ENCODE measurements around the gene ELL2. TPM values are rescaled to one million over a fixed set of nuclear protein-coding genes. Genes with fewer than 3 reads are reported as not detected.

Gene ELL2
- total RNA-seq, 4 donors from 2014 or later: 32.4 to 50.3 (median 45.1) TPM

GRCh38 chr5:95958310-95959014 is 3.2 kb downstream of the ELL2 start:
- intact Hi-C loops (cut with DNase I; ENCODE audit: low total_unique reads): loop anchor here (10.0 kb wide), 1 partner anchor 94 kb away; no protein-coding TSS in a partner anchor
- WGBS, 2 donors: 66 to 68% methylated on average over 3 of the region's 3 CpGs
- no peak for DNase-seq (ENCODE audit: low spot score in 2 of 2)
- TF ChIP-seq CTCF (IDR thresholded peaks at IDR 0.05) (no peak), POLR2A (IDR thresholded peaks at IDR 0.05) (no peak)
- no peak overlapping the region for H3K4me3 ChIP-seq (ENCODE audit: low read depth, poor library complexity, severe bottlenecking)

- 95% methylated on average over 3 of the region's 3 CpGs for WGBS, 2 donors
- no peak for DNase-seq (ENCODE audit: low spot score in 2 of 2)
- TF ChIP-seq POLR2A (IDR thresholded peaks at IDR 0.05) (no peak), CTCF (IDR thresholded peaks at IDR 0.05) (no peak)
- intact Hi-C loops (cut with DNase I; ENCODE audit: low total_unique reads): loop anchor here (10.0 kb wide), 1 partner anchor 93 kb away; no protein-coding TSS in a partner anchor
- no peak overlapping the region for H3K4me3 ChIP-seq (ENCODE audit: low read depth, poor library complexity, severe bottlenecking)
Measured at GRCh38 chr5:95957561-95958203, 4.0 kb downstream of the ELL2 start.

GRCh38 chr5:95956900-95957293 is 4.8 kb downstream of the ELL2 start:
- TF ChIP-seq CTCF (IDR thresholded peaks at IDR 0.05): no peak
- no peak for TF ChIP-seq POLR2A (IDR thresholded peaks at IDR 0.05)
- intact Hi-C loops (cut with DNase I; ENCODE audit: low total_unique reads): loop anchor here (10.0 kb wide), 1 partner anchor 92 kb away; no protein-coding TSS in a partner anchor
- DNase-seq (ENCODE audit: low spot score in 2 of 2): no peak

GRCh38 chr5:95956021-95956899 is 5.4 kb downstream of the ELL2 start:
- TF ChIP-seq POLR2A (IDR thresholded peaks at IDR 0.05) (no peak), CTCF (IDR thresholded peaks at IDR 0.05) (no peak)
- WGBS, 2 donors: 27 to 30% methylated on average over 2 of the region's 2 CpGs
- DNase-seq (ENCODE audit: low spot score in 2 of 2): no peak
- intact Hi-C loops (cut with DNase I; ENCODE audit: low total_unique reads): loop anchor here (10.0 kb wide), 1 partner anchor 91 kb away; no protein-coding TSS in a partner anchor
- no peak overlapping the region for H3K4me3 ChIP-seq (ENCODE audit: low read depth, poor library complexity, severe bottlenecking)

More at GRCh38 chr5:95956900-95957293, 4.8 kb downstream of the ELL2 start:
- H3K4me3 ChIP-seq (ENCODE audit: low read depth, poor library complexity, severe bottlenecking): no peak overlapping the region

GRCh38 chr5:95954716-95955115 is 6.9 kb downstream of the ELL2 start:
- no peak overlapping the region for H3K4me3 ChIP-seq (ENCODE audit: low read depth, poor library complexity, severe bottlenecking)
- TF ChIP-seq CTCF (IDR thresholded peaks at IDR 0.05) (no peak), POLR2A (IDR thresholded peaks at IDR 0.05) (no peak)
- intact Hi-C loops (cut with DNase I; ENCODE audit: low total_unique reads): loop anchor here (10.0 kb wide), 1 partner anchor 90 kb away; no protein-coding TSS in a partner anchor
- 92 to 99% methylated on average over 3 of the region's 3 CpGs for WGBS, 2 donors
- no peak for DNase-seq (ENCODE audit: low spot score in 2 of 2)
